Activated naive CD8-positive, alpha-beta T cell treated with anti-CD3 and anti-CD28 coated beads, Interleukin-2, amount 50 U/mL, for 24 hours (primary cell): ENCODE measurements around the gene SMAD9.
"Not testable (repeated sequence)": the region's sequence is repeated elsewhere in the genome, so short reads cannot be mapped to it uniquely, and the experiment has no call there.

ENCODE experiments used
- ATAC-seq: fragments of 150-1000 bp; cut with Tn5 transposase; one replicate; pipeline ENCODE4 v1.10.0; 2021
- DNase-seq: peaks from one replicate; pipeline ENCODE4 v3.0.0; 2021
- H3K27ac Mint-ChIP-seq: one replicate; pipeline ENCODE4 v1.8.0; 2021; ENCODE audit warnings: mild to moderate bottlenecking, mixed read lengths
- H3K27me3 Mint-ChIP-seq: one replicate; pipeline ENCODE4 v1.8.0; 2021; ENCODE audit warnings: mixed read lengths
- H3K36me3 Mint-ChIP-seq: one replicate; pipeline ENCODE4 v1.8.0; 2021; ENCODE audit warnings: low read depth, mixed read lengths
- H3K4me1 Mint-ChIP-seq: one replicate; pipeline ENCODE4 v1.8.0; 2021; ENCODE audit warnings: mixed read lengths
- H3K4me3 Mint-ChIP-seq: one replicate; pipeline ENCODE4 v1.8.0; 2021; ENCODE audit warnings: mild to moderate bottlenecking, moderate library complexity, mixed read lengths
- H3K9me3 Mint-ChIP-seq: one replicate; pipeline ENCODE4 v1.8.0; 2021; ENCODE audit warnings: mixed read lengths

SMAD9 gene

GRCh38 chr13:36891752-36892151 is 28.3 kb downstream of the SMAD9 start:
- Mint-ChIP-seq H3K27ac (no peak overlapping the region), H3K4me3 (no peak overlapping the region), H3K4me1 (no peaks in the 10 kb centered on the region), H3K36me3 (no peaks in the 10 kb centered on the region), H3K9me3 (no peaks in the 10 kb centered on the region), H3K27me3 (peaks cover 14% of the 10 kb centered on the region)
- no peak for ATAC-seq
- DNase-seq, result no peak

GRCh38 chr13:36888645-36889044 is 31.4 kb downstream of the SMAD9 start:
- H3K36me3 Mint-ChIP-seq, result no peaks in the 10 kb centered on the region
- H3K4me1 Mint-ChIP-seq, result no peaks in the 10 kb centered on the region
- ATAC-seq (no peak), DNase-seq (no peak)
- H3K9me3 Mint-ChIP-seq, result no peaks in the 10 kb centered on the region
- H3K4me3 Mint-ChIP-seq, result no peak overlapping the region
- H3K27me3 Mint-ChIP-seq, result peaks cover 18% of the 10 kb centered on the region
- H3K27ac Mint-ChIP-seq, result no peak overlapping the region

GRCh38 chr13:36887758-36888521 is 32.1 kb downstream of the SMAD9 start:
- Mint-ChIP-seq H3K27ac (no peak overlapping the region), H3K4me3 (no peak overlapping the region), H3K9me3 (no peaks in the 10 kb centered on the region), H3K4me1 (no peaks in the 10 kb centered on the region), H3K27me3 (peaks cover 18% of the 10 kb centered on the region), H3K36me3 (no peaks in the 10 kb centered on the region)
- no peak for ATAC-seq
- DNase-seq, result no peak

- Mint-ChIP-seq H3K36me3 (no peaks in the 10 kb centered on the region), H3K27me3 (peaks cover 18% of the 10 kb centered on the region), H3K27ac (no peak overlapping the region), H3K4me3 (no peak overlapping the region), H3K4me1 (no peaks in the 10 kb centered on the region), H3K9me3 (no peaks in the 10 kb centered on the region)
- DNase-seq (no peak), ATAC-seq (no peak)
These were observed 34.1 kb downstream of the SMAD9 start for GRCh38 chr13:36885901-36886300.

GRCh38 chr13:36884235-36884634 is 35.8 kb downstream of the SMAD9 start:
- Mint-ChIP-seq H3K27me3 (peaks cover 16% of the 10 kb centered on the region), H3K4me1 (no peaks in the 10 kb centered on the region), H3K27ac (no peak overlapping the region), H3K9me3 (no peaks in the 10 kb centered on the region), H3K36me3 (no peaks in the 10 kb centered on the region), H3K4me3 (no peak overlapping the region)
- no peak for ATAC-seq
- DNase-seq, result no peak

GRCh38 chr13:36883824-36884223 is 36.2 kb downstream of the SMAD9 start:
- no peaks in the 10 kb centered on the region for H3K36me3 Mint-ChIP-seq
- peaks cover 19% of the 10 kb centered on the region for H3K27me3 Mint-ChIP-seq
- no peak overlapping the region for H3K27ac Mint-ChIP-seq
- H3K4me1 Mint-ChIP-seq, result no peaks in the 10 kb centered on the region
- DNase-seq (no peak), ATAC-seq (no peak)
- no peak overlapping the region for H3K4me3 Mint-ChIP-seq
- H3K9me3 Mint-ChIP-seq, result no peaks in the 10 kb centered on the region

- peaks cover 22% of the 10 kb centered on the region for H3K27me3 Mint-ChIP-seq
- not testable (repeated sequence) for H3K4me1 Mint-ChIP-seq, H3K36me3 Mint-ChIP-seq, H3K4me3 Mint-ChIP-seq, ATAC-seq, H3K27ac Mint-ChIP-seq, DNase-seq, H3K9me3 Mint-ChIP-seq
These were observed 36.6 kb downstream of the SMAD9 start for GRCh38 chr13:36883392-36883791.

GRCh38 chr13:36882829-36883390 is 37.1 kb downstream of the SMAD9 start:
- H3K4me3 Mint-ChIP-seq, result no peak overlapping the region
- H3K27ac Mint-ChIP-seq, result no peak overlapping the region
- no peak for DNase-seq
- no peaks in the 10 kb centered on the region for H3K9me3 Mint-ChIP-seq
- H3K27me3 Mint-ChIP-seq, result peaks cover 22% of the 10 kb centered on the region
- H3K36me3 Mint-ChIP-seq, result no peaks in the 10 kb centered on the region
- no peaks in the 10 kb centered on the region for H3K4me1 Mint-ChIP-seq
- ATAC-seq, result no peak

- no peak for DNase-seq
- Mint-ChIP-seq H3K36me3 (no peaks in the 10 kb centered on the region), H3K9me3 (no peaks in the 10 kb centered on the region), H3K4me3 (no peak overlapping the region), H3K4me1 (no peaks in the 10 kb centered on the region), H3K27ac (no peak overlapping the region), H3K27me3 (peaks cover 11% of the 10 kb centered on the region)
- no peak for ATAC-seq
These were observed 39.1 kb downstream of the SMAD9 start for GRCh38 chr13:36880961-36881360.

- no peaks in the 10 kb centered on the region for H3K36me3 Mint-ChIP-seq
- no peak overlapping the region for H3K27ac Mint-ChIP-seq
- H3K4me3 Mint-ChIP-seq, result no peak overlapping the region
- DNase-seq (no peak), ATAC-seq (no peak)
- no peaks in the 10 kb centered on the region for H3K9me3 Mint-ChIP-seq
- H3K27me3 Mint-ChIP-seq, result peaks cover 8% of the 10 kb centered on the region
- H3K4me1 Mint-ChIP-seq, result no peaks in the 10 kb centered on the region
These were observed 40.7 kb downstream of the SMAD9 start for GRCh38 chr13:36879218-36879938.

GRCh38 chr13:36875961-36876360 is 44.1 kb downstream of the SMAD9 start:
- DNase-seq (no peak), ATAC-seq (no peak)
- Mint-ChIP-seq H3K9me3 (no peaks in the 10 kb centered on the region), H3K4me3 (no peak overlapping the region), H3K4me1 (no peaks in the 10 kb centered on the region), H3K27me3 (peaks cover 10% of the 10 kb centered on the region), H3K27ac (no peak overlapping the region), H3K36me3 (no peaks in the 10 kb centered on the region)

GRCh38 chr13:36875431-36875830 is 44.6 kb downstream of the SMAD9 start:
- DNase-seq (no peak), ATAC-seq (no peak)
- no peaks in the 10 kb centered on the region for H3K9me3 Mint-ChIP-seq
- H3K27ac Mint-ChIP-seq, result no peak overlapping the region
- H3K36me3 Mint-ChIP-seq, result no peaks in the 10 kb centered on the region
- peaks cover 10% of the 10 kb centered on the region for H3K27me3 Mint-ChIP-seq
- H3K4me1 Mint-ChIP-seq, result no peaks in the 10 kb centered on the region
- no peak overlapping the region for H3K4me3 Mint-ChIP-seq

GRCh38 chr13:36872621-36873020 is 47.4 kb downstream of the SMAD9 start:
- no peak overlapping the region for H3K4me3 Mint-ChIP-seq
- no peak overlapping the region for H3K27ac Mint-ChIP-seq
- DNase-seq (no peak), ATAC-seq (no peak)
- H3K36me3 Mint-ChIP-seq, result no peaks in the 10 kb centered on the region
- H3K9me3 Mint-ChIP-seq, result no peaks in the 10 kb centered on the region
- peaks cover 6% of the 10 kb centered on the region for H3K27me3 Mint-ChIP-seq
- H3K4me1 Mint-ChIP-seq, result no peaks in the 10 kb centered on the region

- H3K36me3 Mint-ChIP-seq, result no peaks in the 10 kb centered on the region
- DNase-seq (no peak), ATAC-seq (no peak)
- H3K9me3 Mint-ChIP-seq, result no peaks in the 10 kb centered on the region
- H3K27me3 Mint-ChIP-seq, result peaks cover 15% of the 10 kb centered on the region
- H3K4me1 Mint-ChIP-seq, result no peaks in the 10 kb centered on the region
- no peak overlapping the region for H3K27ac Mint-ChIP-seq
- H3K4me3 Mint-ChIP-seq, result no peak overlapping the region
These were observed 49.9 kb downstream of the SMAD9 start for GRCh38 chr13:36870050-36870692.

- H3K4me3 Mint-ChIP-seq, result no peak overlapping the region
These were observed 53.8 kb downstream of the SMAD9 start for GRCh38 chr13:36866232-36866631.

More at GRCh38 chr13:36866232-36866631, 53.8 kb downstream of the SMAD9 start:
- Mint-ChIP-seq H3K27me3 (peaks cover 23% of the 10 kb centered on the region), H3K36me3 (no peaks in the 10 kb centered on the region), H3K27ac (no peak overlapping the region), H3K9me3 (no peaks in the 10 kb centered on the region), H3K4me1 (no peaks in the 10 kb centered on the region)
- ATAC-seq (no peak), DNase-seq (no peak)
